OCI-LY3 (cell line): ENCODE results near the gene BABAM1.
"Not testable (repeated sequence)": the region's sequence is repeated elsewhere in the genome, so short reads cannot be mapped to it uniquely, and the experiment has no call there.

Experiments
- H2AFZ ChIP-seq: fragments of 200-600, 300-600 bp; shearing (Covaris generic); 2 replicates; pipeline ENCODE4 v1.6.0; 2014; ENCODE audit warnings: antibody characterized with exemption, low read depth, low read length
- H3K27ac ChIP-seq: fragments of 200-600, 300-600 bp; sonication (generic); 2 replicates; pipeline ENCODE4 v1.5.1; 2014; ENCODE audit warnings: mild to moderate bottlenecking, low read length, moderate library complexity, mixed read lengths
- H3K27me3 ChIP-seq: fragments of 200-600, 300-600 bp; sonication (generic); 2 replicates; pipeline ENCODE4 v1.6.1; 2014; ENCODE audit warnings: low read depth, low read length, mixed read lengths
- H3K36me3 ChIP-seq: fragments of 200-600, 300-600 bp; sonication (generic); replicated peaks from 2 replicates; pipeline ENCODE3; 2014; ENCODE audit warnings: low read depth, low read length, mixed read lengths
- H3K4me1 ChIP-seq: fragments of 300-600, 200-600 bp; sonication (generic); 2 replicates; pipeline ENCODE4 v1.6.1; 2014; ENCODE audit warnings: low read length, mixed read lengths
- H3K4me2 ChIP-seq: fragments of 200-600, 300-600 bp; sonication (generic); 2 replicates; pipeline ENCODE4 v1.6.1; 2014; ENCODE audit warnings: low read length, mixed read lengths
- H3K4me3 ChIP-seq: fragments of 300-600, 200-600 bp; sonication (generic); 2 replicates; pipeline ENCODE4 v1.5.1; 2014; ENCODE audit warnings: antibody characterized with exemption, mild to moderate bottlenecking, low read length, moderate library complexity
- H3K79me2 ChIP-seq: fragments of 300-600, 200-600 bp; shearing (Covaris generic); 2 replicates; pipeline ENCODE4 v1.6.1; 2014; ENCODE audit warnings: mild to moderate bottlenecking, low read length, mixed read lengths
- H3K9ac ChIP-seq: fragments of 300-600, 200-600 bp; shearing (Covaris generic); 2 replicates; pipeline ENCODE4 v1.6.0; 2014; ENCODE audit warnings: mild to moderate bottlenecking, low read length, moderate library complexity
- H3K9me3 ChIP-seq: fragments of 200-600, 300-600 bp; shearing (Covaris generic); 2 replicates; pipeline ENCODE4 v1.6.1; 2014; ENCODE audit warnings: low read length, mixed read lengths; ENCODE audit not compliant: insufficient read depth
- H4K20me1 ChIP-seq: fragments of 200-600, 300-600 bp; sonication (generic); 2 replicates; pipeline ENCODE4 v1.6.1; 2016; ENCODE audit warnings: low read length, mixed read lengths; ENCODE audit not compliant: insufficient read depth
- CTCF ChIP-seq: fragments of 200-600, 300-600 bp; sonication (generic); IDR thresholded peaks from 2 replicates; pipeline ENCODE4 v1.5.1; 2014; ENCODE audit warnings: antibody characterized with exemption, low read length, low read depth
- EZH2phosphoT487 ChIP-seq: fragments of 200-600 bp; shearing (Covaris generic); IDR thresholded peaks from 2 replicates; pipeline ENCODE4 v1.6.1; 2018; ENCODE audit warnings: antibody characterized with exemption, mixed run types, low read depth

BABAM1 gene

GRCh38 chr19:17293605-17294004 is 26.4 kb downstream of the BABAM1 start:
- peak overlapping the region; percentile 92 for H3K4me2 ChIP-seq

GRCh38 chr19:17294051-17294891 is 27.0 kb downstream of the BABAM1 start:
- H3K4me2 ChIP-seq = no peak overlapping the region
- no peak overlapping the region for H3K9ac ChIP-seq

More at GRCh38 chr19:17293605-17294004, 26.4 kb downstream of the BABAM1 start:
- no peaks in the 10 kb centered on the region for H4K20me1 ChIP-seq
- peaks cover 5% of the 10 kb centered on the region; the same call in 1 of the 2 replicates for H3K4me1 ChIP-seq
- H3K27ac ChIP-seq = no peak overlapping the region
- H3K9ac ChIP-seq = no peak overlapping the region
- no peaks in the 10 kb centered on the region for H3K27me3 ChIP-seq
- no peak overlapping the region for H3K4me3 ChIP-seq
- TF ChIP-seq CTCF = no peak
- no peak for TF ChIP-seq EZH2phosphoT487
- peaks cover 21% of the 10 kb centered on the region for H3K36me3 ChIP-seq
- no peaks in the 10 kb centered on the region for H3K79me2 ChIP-seq
- H3K9me3 ChIP-seq = peaks cover 4% of the 10 kb centered on the region; the same call in 1 of the 2 replicates
- H2AFZ ChIP-seq = no peak overlapping the region

GRCh38 chr19:17295551-17295950 is 28.3 kb downstream of the BABAM1 start:
- H3K36me3 ChIP-seq = peaks cover 21% of the 10 kb centered on the region
- H3K4me1 ChIP-seq, H3K9me3 ChIP-seq, H3K27ac ChIP-seq, H3K4me3 ChIP-seq, H3K27me3 ChIP-seq, H3K4me2 ChIP-seq, H3K9ac ChIP-seq, H3K79me2 ChIP-seq, H4K20me1 ChIP-seq, H2AFZ ChIP-seq: not testable (repeated sequence)

More at GRCh38 chr19:17294051-17294891, 27.0 kb downstream of the BABAM1 start:
- H2AFZ ChIP-seq = no peak overlapping the region
- peaks cover 5% of the 10 kb centered on the region; the same call in 1 of the 2 replicates for H3K4me1 ChIP-seq
- TF ChIP-seq EZH2phosphoT487 (no peak), CTCF (no peak)
- H3K9me3 ChIP-seq = peaks cover 4% of the 10 kb centered on the region; the same call in 1 of the 2 replicates
- H3K4me3 ChIP-seq = no peak overlapping the region
- H3K27me3 ChIP-seq = no peaks in the 10 kb centered on the region
- H3K27ac ChIP-seq = no peak overlapping the region
- peaks cover 21% of the 10 kb centered on the region for H3K36me3 ChIP-seq
- no peaks in the 10 kb centered on the region for H3K79me2 ChIP-seq
- no peaks in the 10 kb centered on the region for H4K20me1 ChIP-seq

- Histone ChIP-seq H3K27ac (no peak overlapping the region), H3K4me1 (peaks cover 5% of the 10 kb centered on the region; the same call in 1 of the 2 replicates), H3K4me2 (no peak overlapping the region), H3K9ac (no peak overlapping the region), H4K20me1 (no peaks in the 10 kb centered on the region), H3K4me3 (no peak overlapping the region), H3K9me3 (peaks cover 4% of the 10 kb centered on the region; the same call in 1 of the 2 replicates), H3K79me2 (no peaks in the 10 kb centered on the region), H3K36me3 (peaks cover 21% of the 10 kb centered on the region), H2AFZ (no peak overlapping the region), H3K27me3 (no peaks in the 10 kb centered on the region)
- no peak for TF ChIP-seq CTCF
Observed at GRCh38 chr19:17296273-17296672, 29.0 kb downstream of the BABAM1 start.
